AG09309 (cell line): ENCODE data around the gene TJAP1.

ENCODE experiments used
- DNase-seq: peaks from one replicate; pipeline ENCODE4 v3.0.0-alpha.2; 2010; ENCODE audit warnings: low read depth
- H3K4me3 ChIP-seq: 2 replicates; pipeline ENCODE4 v1.5.1; 2011; ENCODE audit warnings: mild to moderate bottlenecking, low read depth, low read length, moderate library complexity; ENCODE audit not compliant: control insufficient read depth
- TF ChIP-seq, protein P1 (sequence below): IDR thresholded peaks from 2 replicates; pipeline ENCODE4 v1.5.1; 2011; ENCODE audit warnings: mild to moderate bottlenecking, low read depth, low read length, inconsistent platforms; ENCODE audit not compliant: insufficient read depth, control insufficient read depth; ENCODE audit errors: missing control alignments

Gene TJAP1

DNA sequence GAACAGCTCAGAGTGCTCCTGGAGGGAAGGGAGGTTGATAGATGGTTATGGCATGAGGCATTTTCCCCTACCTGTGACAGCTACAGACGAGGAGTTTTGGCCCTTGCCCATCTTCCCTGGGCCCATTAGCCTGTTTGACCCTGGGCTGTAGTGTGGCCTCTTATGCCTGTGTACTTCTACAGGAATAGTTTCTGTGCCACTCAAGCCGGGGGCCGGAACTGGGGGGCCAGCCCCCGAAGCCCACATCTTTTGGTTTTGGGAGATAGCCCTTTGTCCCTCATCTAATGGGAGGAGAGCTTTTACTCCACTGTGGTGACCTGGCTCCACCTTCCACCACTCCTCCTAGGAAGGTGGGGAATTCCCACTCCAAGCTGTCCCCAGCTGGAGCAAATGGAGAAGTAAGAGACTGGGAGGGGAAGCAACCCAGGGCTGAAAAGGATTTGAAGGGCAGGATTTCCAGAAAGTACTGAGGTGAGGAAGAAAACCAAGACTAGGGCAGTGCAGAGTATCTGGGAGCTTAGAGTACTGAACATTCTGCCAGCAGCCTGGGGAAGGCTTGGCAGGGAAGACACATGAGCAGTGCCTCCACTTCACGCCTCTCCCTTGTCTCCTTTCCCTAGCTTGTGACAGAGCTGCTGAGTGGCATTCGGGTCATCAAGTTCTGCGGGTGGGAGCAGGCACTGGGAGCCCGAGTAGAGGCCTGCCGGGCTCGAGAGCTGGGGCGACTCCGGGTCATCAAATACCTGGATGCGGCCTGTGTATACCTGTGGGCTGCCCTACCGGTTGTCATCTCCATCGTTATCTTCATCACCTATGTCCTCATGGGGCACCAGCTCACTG lies 43.1 kb upstream of the TJAP1 start:
- TF ChIP-seq, protein P1, sequence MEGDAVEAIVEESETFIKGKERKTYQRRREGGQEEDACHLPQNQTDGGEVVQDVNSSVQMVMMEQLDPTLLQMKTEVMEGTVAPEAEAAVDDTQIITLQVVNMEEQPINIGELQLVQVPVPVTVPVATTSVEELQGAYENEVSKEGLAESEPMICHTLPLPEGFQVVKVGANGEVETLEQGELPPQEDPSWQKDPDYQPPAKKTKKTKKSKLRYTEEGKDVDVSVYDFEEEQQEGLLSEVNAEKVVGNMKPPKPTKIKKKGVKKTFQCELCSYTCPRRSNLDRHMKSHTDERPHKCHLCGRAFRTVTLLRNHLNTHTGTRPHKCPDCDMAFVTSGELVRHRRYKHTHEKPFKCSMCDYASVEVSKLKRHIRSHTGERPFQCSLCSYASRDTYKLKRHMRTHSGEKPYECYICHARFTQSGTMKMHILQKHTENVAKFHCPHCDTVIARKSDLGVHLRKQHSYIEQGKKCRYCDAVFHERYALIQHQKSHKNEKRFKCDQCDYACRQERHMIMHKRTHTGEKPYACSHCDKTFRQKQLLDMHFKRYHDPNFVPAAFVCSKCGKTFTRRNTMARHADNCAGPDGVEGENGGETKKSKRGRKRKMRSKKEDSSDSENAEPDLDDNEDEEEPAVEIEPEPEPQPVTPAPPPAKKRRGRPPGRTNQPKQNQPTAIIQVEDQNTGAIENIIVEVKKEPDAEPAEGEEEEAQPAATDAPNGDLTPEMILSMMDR, result no peak
- H3K4me3 ChIP-seq, result no peak overlapping the region
- DNase-seq, result no peak

DNA sequence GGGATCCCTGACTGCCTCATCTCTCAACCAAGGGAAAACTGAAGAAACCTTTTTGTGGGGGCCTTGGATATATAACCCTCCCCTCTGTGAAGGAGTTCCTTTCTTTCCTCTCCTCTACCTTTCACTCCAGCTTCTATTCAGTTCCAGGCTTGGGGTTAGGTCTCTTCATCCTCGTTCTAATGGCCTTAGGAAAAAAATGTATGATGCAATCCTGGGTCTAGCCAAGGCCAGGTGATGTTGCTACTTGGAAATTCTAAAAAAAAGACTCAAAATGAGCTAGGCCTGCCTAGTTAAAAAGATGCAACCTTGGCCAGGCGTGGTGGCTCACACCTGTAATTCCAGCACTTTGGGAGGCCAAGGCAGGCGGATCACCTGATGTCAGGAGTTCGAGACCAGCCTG lies 42.4 kb upstream of the TJAP1 start:
- no peak overlapping the region for H3K4me3 ChIP-seq
- TF ChIP-seq, protein P1, result no peak
- no peak for DNase-seq

DNA sequence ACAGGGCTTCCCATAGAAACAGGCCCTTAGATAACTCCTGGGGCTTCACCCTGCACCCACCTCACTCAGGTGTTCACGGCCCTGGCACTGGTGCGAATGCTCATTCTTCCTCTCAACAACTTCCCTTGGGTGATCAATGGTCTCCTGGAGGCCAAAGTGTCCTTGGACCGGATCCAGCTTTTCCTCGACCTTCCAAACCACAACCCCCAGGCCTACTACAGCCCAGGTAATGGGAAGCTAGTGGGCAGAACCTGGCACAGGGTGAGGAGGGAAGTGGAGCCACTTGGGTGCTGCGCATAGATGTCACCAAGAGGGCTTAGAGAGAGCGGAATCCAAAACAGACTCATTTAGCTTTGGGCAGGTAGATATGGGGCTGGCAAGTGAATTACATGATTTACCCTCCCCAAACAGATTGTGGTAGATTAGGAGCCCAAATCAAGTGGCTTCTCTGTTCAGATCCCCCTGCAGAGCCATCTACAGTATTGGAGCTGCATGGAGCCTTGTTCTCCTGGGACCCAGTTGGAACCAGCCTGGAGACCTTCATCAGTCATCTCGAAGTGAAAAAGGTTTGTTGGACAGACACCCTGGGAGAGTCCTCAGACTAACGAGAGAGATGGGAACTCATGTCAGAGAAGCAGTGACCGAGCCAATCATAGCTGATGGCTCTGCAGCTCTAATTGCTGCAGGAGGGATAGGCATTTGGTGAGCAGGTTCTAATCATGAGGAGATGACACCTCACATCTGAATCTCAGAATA lies 41.5 kb upstream of the TJAP1 start:
- no peak overlapping the region for H3K4me3 ChIP-seq
- DNase-seq, result no peak
- TF ChIP-seq, protein P1, result no peak

DNA sequence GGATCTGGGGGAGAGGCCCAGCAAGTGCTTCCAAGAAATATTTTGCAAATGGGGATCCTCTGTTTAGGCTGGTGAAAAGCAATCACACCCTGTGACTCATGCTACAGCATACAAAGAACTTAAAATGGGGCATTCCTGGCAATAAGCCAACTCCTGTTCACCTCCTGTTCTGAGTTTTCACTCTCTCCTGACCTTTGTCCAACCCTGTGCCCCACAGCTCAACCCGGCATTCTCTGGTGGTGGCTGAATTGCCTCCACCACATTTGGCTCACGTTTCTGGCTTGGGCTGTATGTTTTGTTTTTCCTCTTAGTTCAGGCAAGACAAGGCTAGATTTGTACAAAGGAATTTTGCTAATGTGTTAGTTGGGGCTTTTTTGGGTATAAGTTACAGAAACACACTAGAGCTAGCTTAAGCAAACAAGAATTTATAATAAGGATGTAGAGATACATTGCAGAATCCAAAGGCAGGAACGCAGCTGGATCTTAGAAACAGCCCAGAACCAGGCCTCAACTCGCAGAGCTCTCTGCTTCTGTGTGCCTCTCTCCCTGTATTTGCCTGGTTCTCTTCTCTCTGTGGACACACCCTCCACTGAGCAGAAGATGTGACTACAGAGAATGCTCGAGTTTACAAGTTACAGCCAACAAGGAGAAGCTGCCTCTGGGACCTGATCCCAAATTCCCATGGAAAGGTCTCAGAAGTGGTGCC lies 40.6 kb upstream of the TJAP1 start:
- H3K4me3 ChIP-seq, result no peak overlapping the region
- no peak for DNase-seq
- TF ChIP-seq, protein P1, result no peak

DNA sequence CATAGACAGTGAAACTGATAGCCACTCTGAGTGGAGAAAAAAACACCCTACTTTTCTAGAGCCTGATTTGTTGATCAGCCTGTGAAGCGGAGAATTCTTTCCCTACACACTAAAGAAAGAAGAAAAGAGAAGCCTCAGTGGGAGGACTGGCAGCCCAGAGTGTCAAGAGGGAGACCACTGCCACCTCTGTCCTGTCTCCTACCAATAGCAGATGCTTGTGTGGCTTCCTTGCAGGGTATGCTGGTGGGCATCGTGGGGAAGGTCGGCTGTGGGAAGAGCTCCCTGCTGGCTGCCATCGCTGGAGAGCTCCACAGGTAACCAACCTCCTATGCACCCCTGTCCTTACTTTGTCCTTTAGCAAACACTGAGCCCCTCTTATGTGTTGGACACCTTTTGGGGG lies 39.7 kb upstream of the TJAP1 start:
- TF ChIP-seq, protein P1, result no peak

DNA sequence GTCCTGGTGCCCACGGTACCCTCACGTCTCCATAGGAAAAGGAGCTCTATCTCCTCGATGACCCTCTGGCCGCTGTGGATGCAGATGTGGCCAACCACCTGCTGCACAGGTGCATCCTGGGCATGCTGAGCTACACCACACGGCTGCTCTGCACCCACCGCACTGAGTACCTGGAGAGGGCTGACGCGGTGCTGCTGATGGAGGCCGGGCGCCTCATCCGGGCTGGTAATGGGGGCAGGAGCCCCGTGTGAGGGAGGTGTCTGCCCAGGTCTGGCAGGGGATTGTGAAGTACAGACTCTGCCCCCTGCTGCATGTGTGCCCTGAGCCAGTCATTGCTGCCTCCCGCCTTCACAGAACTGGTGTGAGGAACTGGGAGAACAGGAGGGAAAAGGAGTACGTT lies 34.4 kb upstream of the TJAP1 start:
- no peak for DNase-seq
- no peak overlapping the region for H3K4me3 ChIP-seq
- TF ChIP-seq, protein P1, result no peak

More for the DNA sequence above, 39.7 kb upstream of the TJAP1 start:
- no peak for DNase-seq
- H3K4me3 ChIP-seq, result no peak overlapping the region
